Putamen (tissue), 1 donor: ENCODE results near the gene GLB1L.
A peak's percentile ranks its signal among the peaks of the same experiment; 100 is the strongest.
"Not testable (repeated sequence)": the region's sequence is repeated elsewhere in the genome, so short reads cannot be mapped to it uniquely, and the experiment has no call there.

Experiments
- DNase-seq: peaks from one replicate; pipeline ENCODE4 v3.0.0-alpha.2; 2016; ENCODE audit warnings: low spot score

Gene GLB1L

DNA sequence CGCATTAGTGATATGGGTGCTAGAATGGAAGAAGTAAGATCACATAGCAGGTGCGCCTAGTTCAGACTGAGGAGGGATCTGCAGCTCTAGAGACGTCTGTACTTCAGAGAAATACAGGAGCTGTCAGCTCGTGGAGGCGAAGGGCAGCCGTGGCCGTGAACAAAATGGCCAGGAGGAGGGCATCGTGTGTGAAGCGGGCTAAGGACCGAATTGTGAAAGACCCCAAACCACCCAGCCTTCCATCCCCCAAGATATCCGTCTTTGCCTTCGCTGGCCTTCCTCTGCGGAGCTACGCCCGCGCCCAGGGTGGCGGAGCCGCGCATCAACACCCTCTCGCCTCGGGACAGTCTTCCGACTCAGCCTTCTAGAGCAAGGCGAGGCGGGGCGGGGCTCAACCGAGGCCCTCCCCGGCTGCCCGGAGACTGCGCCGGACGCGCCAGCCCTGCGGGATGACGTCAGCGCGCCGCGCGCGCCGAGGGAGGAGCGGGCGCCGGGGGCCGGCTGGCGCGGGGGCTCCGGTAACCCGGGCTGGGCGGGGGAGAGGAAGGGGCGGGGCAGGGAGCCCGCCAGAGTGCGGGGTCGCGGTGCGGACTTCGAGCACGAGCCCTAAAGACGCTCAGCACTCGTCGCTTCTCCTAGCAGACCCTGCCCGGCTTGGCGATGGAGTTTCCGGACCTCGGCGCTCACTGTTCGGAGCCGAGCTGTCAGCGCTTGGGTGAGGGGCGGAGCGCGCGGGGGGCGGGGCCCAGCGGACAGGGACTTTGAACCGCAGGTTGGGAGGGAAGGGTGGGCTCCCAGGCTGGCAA, 38.7 kb downstream of the GLB1L start, which contains the start of gene ZFAND2B:
ZFAND2B (plus strand) TSS at position 455 of the 806 bp plus-strand sequence; CDS start at position 661, 206 bp downstream.
- peak; percentile 97 for DNase-seq

DNA sequence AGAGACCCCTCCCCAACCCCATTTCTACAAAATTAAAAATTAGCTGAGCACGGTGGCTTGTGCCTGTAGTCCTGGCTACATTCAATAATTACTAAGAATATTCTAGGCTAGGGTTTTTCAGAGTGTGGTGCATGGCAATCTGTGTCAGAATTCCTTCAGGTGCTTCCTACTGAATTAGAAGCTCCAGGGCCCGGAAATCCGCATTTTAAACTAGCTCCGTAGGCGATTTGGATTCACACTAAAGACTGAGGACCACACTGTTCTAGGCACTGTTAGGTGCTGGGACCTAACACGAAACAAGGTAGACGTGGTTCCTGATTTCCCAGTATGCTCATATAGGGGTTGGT, 39.3 kb downstream of the GLB1L start:
- no peak for DNase-seq

DNA sequence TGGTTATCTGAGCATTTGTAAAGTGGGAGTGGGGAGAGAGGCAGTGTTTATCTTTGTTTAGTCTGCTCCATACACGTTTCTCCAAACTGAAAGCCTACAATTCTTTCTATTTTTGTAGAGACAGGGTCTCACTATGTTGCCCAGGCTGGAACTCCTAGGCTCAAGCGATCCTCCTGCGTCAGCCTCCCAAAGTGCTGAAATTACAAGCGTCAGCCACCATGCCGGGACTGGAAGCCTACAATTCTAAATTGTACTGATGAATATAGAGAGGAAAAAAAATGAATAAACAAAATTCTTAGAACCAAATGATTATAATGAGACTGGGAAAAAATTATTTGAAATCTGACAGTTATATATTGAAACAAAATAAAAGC, 40.1 kb downstream of the GLB1L start:
- DNase-seq = no peak

DNA sequence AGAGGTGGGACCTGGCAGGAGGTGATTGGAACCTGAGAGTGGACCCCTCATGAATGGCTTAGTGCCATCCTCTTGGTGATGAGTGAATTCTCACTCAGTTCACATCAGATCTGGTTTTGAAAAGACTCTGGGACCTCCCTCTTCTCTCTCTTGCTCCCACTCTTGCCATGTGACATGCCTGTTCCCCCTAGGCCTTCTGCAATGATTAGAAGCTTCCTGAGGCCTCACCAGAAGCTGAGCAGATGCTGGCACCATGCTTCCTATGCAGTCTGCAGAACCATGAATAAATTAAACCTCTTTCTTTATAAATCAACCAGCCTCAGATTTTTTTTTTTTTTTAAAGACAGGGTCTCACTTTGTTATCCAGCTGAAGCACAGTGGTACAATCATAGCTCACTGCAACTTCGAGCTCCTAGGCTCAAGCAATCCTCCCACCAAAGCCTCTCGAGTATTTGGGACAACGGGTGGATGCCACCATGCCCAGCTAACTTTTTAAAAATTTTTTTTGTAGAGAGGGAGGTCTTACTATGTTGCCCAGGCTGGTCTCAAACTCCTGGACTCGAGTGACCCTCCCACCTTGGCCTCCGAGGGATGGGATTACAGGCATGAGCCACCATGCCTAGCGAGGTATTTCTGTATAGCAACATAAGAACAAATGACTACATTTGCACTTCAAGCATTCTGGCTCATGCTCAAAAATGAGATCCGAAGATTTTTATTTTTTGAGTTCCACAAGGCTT, 40.6 kb downstream of the GLB1L start:
- DNase-seq = no peak

DNA sequence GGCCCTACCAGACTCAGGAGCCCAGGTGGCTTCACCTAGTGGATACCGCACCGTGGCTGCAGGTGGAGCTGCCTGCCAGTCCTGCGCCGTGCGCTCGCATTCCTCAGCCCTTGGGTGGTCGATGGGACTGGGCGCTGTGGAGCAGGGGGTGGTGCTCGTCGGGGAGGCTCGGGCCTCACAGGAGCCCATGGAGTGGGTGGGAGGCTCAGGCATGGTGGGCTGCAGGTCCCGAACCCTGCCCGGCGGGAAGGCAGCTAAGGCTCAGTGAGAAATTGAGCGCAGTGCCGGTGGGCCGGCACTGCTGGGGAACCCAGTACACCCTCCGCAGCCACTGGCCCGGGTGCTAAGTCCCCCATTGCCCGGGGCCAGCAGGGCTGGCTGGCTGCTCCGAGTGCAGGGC, 43.9 kb downstream of the GLB1L start:
- not testable (repeated sequence) for DNase-seq

DNA sequence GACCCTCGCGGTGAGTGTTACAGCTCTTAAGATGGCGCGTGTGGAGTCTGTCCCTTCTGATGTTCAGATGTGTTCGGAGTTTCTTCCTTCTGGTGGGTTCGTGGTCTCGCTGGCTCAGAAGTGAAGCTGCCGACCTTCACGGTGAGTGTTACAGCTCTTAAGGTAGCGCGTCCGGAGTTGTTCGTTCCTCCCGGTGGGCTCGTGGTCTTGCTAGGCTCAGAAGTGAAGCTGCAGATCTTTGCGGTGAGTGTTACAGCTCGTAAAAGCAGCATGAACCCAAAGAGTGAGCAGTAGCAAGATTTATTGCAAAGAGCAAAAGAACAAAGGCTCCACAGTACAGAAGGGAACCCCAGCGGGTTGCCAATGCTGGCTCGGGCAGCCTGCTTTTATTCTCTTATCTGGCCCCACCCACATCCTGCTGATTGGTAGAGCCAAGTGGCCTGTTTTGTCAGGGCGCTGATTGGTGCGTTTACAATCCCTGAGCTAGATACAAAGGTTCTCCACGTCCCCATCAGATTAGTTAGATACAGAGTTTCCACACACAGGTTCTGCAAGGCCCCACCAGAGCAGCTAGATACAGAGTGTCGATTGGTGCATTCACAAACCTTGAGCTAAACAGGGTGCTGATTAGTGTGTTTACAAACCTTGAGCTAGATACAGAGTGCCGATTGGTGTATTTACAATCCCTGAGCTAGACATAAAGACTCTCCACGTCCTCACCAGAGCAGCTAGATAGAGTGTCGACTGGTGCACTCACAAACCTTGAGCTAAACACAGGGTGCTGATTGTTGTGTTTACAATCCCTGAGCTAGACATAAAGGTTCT, 44.5 kb downstream of the GLB1L start:
- not testable (repeated sequence) for DNase-seq

DNA sequence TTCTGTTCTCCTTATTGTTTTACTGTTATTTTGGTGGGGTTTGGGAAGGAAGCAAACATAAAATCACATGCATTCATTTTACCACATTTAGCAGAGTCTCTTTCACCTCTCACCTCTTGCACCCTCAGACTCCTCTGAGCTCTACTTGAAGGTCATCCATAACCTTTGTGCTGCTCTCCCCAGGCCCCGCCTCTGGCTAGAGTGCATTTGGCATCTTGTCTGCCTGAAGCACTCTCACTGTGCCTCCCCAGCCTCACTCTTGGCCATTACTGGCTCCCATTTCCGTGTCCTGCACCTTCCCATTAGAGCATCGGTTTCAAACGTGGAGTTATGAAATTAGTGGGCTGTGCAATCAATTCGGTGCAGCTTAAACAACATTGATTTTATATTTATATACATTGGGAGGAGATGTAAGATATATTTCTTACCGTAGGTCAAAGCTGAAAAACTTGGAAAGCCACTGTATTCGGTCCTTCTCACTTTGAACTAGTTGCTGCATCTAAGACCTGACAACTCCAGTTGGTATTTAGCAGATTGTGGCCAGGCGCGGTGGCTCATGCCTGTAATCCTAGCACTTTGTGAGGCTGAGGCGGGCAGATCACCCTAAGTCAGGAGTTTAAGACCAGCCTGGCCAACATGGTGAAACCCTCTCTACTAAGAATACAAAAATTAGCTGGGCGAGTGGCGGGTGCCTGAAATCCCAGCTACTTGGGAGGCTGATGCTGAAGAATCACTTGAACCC, 45.6 kb downstream of the GLB1L start:
- DNase-seq = no peak

DNA sequence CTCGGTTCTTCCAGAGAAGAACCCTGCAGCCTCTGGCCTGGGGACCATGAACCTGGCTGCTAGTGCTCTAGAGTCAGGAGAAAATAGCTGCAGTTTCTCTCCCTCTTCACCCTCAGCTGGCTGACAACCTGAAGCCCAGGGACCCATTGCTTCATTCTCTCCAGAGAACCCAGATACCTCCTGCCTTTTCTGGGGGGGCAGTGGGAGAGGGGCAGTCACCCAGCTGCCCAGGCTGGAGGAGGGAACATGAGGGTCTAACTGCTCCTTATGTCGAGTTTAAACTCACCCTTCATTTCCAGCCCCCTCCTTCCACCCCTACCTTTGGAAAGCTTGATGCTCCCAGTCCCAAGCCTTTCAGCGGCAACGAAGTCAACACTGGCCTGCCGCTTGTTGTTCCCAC, 46.3 kb downstream of the GLB1L start:
- DNase-seq = no peak

DNA sequence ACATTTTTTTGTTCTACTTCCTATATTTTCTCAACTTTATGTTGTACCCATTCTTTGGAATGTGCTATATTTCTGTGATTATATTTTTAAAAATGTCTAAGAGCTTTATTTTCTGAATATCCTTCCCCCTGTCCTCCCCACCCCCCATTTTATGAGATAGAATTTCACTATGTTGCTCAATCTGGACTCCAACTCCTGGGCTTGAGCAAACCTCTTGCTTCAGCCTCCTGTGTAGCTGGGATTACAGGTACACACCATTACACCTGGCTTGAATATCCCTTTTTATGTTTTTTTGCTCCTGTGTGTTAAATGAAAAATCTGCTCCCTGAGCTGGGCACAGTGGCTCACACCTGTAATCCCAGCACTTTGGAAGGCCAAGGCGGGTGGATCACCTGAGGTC, 47.9 kb downstream of the GLB1L start:
- no peak for DNase-seq

DNA sequence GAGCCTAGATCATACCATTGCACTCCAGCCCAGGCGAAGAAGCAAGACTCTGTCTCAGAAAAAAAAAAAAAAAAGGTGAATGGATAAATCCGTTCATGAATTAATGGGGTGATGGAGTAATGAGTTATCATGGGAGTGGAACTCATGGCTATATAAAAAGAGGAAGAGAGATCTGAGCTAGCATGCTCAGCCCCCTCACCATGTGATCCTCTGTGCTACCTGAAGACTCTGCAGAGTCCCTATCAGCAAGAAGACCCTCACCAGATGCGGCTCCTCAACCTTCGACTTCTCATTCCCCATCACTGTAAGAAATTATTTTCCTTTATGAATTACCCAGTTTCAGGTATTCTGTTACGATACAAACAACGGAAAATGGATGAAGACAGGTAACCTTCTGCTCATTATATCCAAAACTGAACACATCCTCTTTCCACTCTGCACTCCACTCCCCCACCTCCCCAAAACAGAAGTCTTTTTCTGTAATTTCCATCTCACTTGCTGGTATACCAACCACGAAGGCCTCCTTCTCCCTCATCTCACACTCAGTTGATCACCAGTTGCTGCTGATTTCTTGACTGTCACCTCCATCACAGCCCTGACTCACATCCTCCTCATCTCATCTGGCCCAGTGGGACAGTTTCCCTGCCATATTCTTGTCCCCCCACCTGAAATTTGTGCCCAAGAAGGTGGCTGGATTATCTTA, 58.3 kb downstream of the GLB1L start:
- DNase-seq = no peak
